GM06990 (cell line): ENCODE measurements around the gene BCAS3.

Source experiments
- DNase-seq: peaks from one replicate; pipeline ENCODE4 v3.0.0-alpha.2; 2011; ENCODE audit not compliant: insufficient read length; ENCODE audit errors: extremely low read depth
- H3K27me3 ChIP-seq: replicated peaks from 2 replicates; pipeline ENCODE4 v1.6.0; 2011; ENCODE audit warnings: low read length; ENCODE audit not compliant: control insufficient read depth, insufficient read depth
- H3K36me3 ChIP-seq: 2 replicates; pipeline ENCODE4 v1.5.1; 2011; ENCODE audit warnings: low read length; ENCODE audit not compliant: control insufficient read depth, insufficient read depth
- H3K4me3 ChIP-seq: replicated peaks from 2 replicates; pipeline ENCODE4 v1.5.1; 2011; ENCODE audit warnings: low read depth, mild to moderate bottlenecking, control low read depth, low read length
- CTCF ChIP-seq: IDR thresholded peaks from 2 replicates; pipeline ENCODE4 v1.5.1; 2011; ENCODE audit warnings: low read length, control low read depth, mild to moderate bottlenecking, inconsistent platforms; ENCODE audit not compliant: insufficient read depth, poor library complexity, severe bottlenecking

BCAS3 gene

GRCh38 chr17:61387011-61387410 lies 709.4 kb downstream of the BCAS3 start:
- no peaks in the 10 kb centered on the region for H3K36me3 ChIP-seq
- TF ChIP-seq CTCF: no peak
- no peak overlapping the region for H3K4me3 ChIP-seq
- no peaks in the 10 kb centered on the region; the same call in 1 of the 2 replicates for H3K27me3 ChIP-seq
- no peak for DNase-seq

- Histone ChIP-seq H3K27me3 (no peaks in the 10 kb centered on the region; the same call in none of the 2 replicates), H3K4me3 (no peak overlapping the region), H3K36me3 (no peaks in the 10 kb centered on the region)
- no peak for TF ChIP-seq CTCF
- no peak for DNase-seq
These were observed 710.1 kb downstream of the BCAS3 start for GRCh38 chr17:61387511-61388305.

- DNase-seq: no peak
- H3K27me3 ChIP-seq: no peaks in the 10 kb centered on the region; the same call in none of the 2 replicates
- no peak for TF ChIP-seq CTCF
- no peak overlapping the region for H3K4me3 ChIP-seq
- H3K36me3 ChIP-seq: no peaks in the 10 kb centered on the region
These were observed 711.1 kb downstream of the BCAS3 start for GRCh38 chr17:61388561-61389356.

- H3K4me3 ChIP-seq: no peak overlapping the region
These were observed 712.2 kb downstream of the BCAS3 start for GRCh38 chr17:61389670-61390478.

More at GRCh38 chr17:61389670-61390478, 712.2 kb downstream of the BCAS3 start:
- H3K36me3 ChIP-seq: no peaks in the 10 kb centered on the region
- TF ChIP-seq CTCF: peak; percentile 99
- no peaks in the 10 kb centered on the region; the same call in none of the 2 replicates for H3K27me3 ChIP-seq
- DNase-seq: no peak
